GM12864 (cell line): ENCODE results near the gene RAPGEF2.

Source experiments
- DNase-seq: peaks from one replicate; pipeline ENCODE4 v3.0.0-alpha.2; 2011; ENCODE audit warnings: low read depth
- H3K4me3 ChIP-seq: 2 replicates; pipeline ENCODE4 v1.5.1; 2011; ENCODE audit warnings: mild to moderate bottlenecking, low read depth, low read length, control low read depth
- TF ChIP-seq, protein P1 (sequence below): IDR thresholded peaks from 2 replicates; pipeline ENCODE4 v1.5.1; 2011; ENCODE audit warnings: low read depth, mild to moderate bottlenecking, moderate library complexity, low read length, control low read depth, inconsistent platforms; ENCODE audit errors: missing control alignments

Gene RAPGEF2

GRCh38 chr4:159328766-159329165 is 225.9 kb downstream of the RAPGEF2 start:
- TF ChIP-seq, protein P1, sequence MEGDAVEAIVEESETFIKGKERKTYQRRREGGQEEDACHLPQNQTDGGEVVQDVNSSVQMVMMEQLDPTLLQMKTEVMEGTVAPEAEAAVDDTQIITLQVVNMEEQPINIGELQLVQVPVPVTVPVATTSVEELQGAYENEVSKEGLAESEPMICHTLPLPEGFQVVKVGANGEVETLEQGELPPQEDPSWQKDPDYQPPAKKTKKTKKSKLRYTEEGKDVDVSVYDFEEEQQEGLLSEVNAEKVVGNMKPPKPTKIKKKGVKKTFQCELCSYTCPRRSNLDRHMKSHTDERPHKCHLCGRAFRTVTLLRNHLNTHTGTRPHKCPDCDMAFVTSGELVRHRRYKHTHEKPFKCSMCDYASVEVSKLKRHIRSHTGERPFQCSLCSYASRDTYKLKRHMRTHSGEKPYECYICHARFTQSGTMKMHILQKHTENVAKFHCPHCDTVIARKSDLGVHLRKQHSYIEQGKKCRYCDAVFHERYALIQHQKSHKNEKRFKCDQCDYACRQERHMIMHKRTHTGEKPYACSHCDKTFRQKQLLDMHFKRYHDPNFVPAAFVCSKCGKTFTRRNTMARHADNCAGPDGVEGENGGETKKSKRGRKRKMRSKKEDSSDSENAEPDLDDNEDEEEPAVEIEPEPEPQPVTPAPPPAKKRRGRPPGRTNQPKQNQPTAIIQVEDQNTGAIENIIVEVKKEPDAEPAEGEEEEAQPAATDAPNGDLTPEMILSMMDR = no peak
- DNase-seq = no peak
- no peak overlapping the region for H3K4me3 ChIP-seq

GRCh38 chr4:159334461-159334860 is 231.6 kb downstream of the RAPGEF2 start:
- DNase-seq = no peak
- no peak overlapping the region for H3K4me3 ChIP-seq
- TF ChIP-seq, protein P1 = no peak

GRCh38 chr4:159337041-159337440 is 234.2 kb downstream of the RAPGEF2 start:
- DNase-seq = no peak

DNA sequence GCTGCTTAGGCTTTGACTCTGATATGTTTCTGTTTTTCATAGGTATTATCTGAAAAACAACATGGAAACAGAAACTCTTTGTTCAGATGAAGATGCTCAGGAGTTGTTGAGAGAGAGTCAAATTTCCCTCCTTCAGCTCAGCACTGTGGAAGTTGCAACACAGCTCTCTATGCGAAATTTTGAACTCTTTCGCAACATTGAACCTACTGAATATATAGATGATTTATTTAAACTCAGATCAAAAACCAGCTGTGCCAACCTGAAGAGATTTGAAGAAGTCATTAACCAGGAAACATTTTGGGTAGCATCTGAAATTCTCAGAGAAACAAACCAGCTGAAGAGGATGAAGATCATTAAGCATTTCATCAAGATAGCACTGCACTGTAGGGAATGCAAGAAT is 238.6 kb downstream of the RAPGEF2 start:
- TF ChIP-seq, protein P1 = no peak
- no peak for DNase-seq
- H3K4me3 ChIP-seq = no peak overlapping the region

More at GRCh38 chr4:159337041-159337440, 234.2 kb downstream of the RAPGEF2 start:
- TF ChIP-seq, protein P1 = no peak
- no peak overlapping the region for H3K4me3 ChIP-seq

GRCh38 chr4:159342374-159342773 is 239.5 kb downstream of the RAPGEF2 start:
- DNase-seq = no peak
- TF ChIP-seq, protein P1 = no peak
- H3K4me3 ChIP-seq = no peak overlapping the region

GRCh38 chr4:159343116-159343515 is 240.2 kb downstream of the RAPGEF2 start:
- no peak for DNase-seq
- H3K4me3 ChIP-seq = no peak overlapping the region
- TF ChIP-seq, protein P1 = no peak

DNA sequence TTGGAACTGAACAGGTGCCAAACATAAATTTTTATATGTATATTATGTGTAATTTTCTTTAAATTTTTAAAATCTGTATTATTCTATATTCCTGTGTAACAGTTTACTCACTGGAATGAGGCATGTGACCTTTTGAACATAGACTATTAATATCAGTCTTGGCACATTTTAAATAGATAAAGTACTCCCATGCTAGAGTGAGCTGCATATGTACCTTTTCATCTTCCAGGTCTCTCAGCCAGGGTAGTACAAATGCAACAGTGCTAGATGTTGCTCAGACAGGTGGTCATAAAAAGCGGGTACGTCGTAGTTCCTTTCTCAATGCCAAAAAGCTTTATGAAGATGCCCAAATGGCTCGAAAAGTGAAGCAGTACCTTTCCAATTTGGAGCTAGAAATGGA is 242.0 kb downstream of the RAPGEF2 start:
- H3K4me3 ChIP-seq = no peak overlapping the region
- no peak for DNase-seq
- TF ChIP-seq, protein P1 = no peak
